NCI-H2107 treated with DMSO at 0.1 percent for 48 hours (cell line): ENCODE results near the gene TWSG1.
"Not testable (repeated sequence)": the region's sequence is repeated elsewhere in the genome, so short reads cannot be mapped to it uniquely, and the experiment has no call there.

Source experiments
- DNase-seq: peaks from one replicate; lab custom pipeline; 2025; ENCODE audit not compliant: unreplicated experiment; lab: John Stamatoyannopoulos, UW

Gene TWSG1

DNA sequence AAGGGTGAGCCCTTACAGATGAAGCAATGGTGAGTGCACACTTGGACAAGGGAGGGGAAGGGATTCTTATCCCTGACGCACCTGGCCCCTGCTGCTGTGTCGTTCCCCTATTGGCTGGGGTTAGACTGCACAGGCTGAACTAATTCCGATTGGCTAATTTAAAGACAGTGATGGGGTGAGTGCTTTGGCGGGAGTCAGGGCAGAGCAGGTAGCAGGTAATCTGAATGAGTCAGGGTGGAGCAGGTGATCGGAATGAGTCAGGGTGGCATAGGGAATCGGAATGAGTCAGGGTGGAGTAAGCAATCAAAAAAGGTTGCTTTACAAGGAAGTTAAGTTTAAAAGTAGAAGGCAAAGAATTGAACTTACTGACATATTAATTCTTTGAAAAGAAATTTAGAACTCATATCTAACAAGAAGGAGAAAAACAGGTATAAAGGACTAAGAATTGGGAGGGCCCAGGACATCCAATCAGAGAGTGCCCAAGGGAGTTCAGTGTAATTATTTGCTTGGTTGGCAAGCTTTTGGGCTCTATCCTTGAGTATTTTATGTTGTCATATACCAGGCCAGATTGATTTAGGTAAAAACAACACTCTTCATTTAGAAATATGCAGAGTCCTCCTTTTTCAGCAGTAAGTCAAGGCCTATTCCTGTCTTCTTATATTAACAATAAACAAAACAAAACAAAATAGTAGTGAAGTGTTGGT lies 88.4 kb downstream of the TWSG1 start:
- DNase-seq = no peak

DNA sequence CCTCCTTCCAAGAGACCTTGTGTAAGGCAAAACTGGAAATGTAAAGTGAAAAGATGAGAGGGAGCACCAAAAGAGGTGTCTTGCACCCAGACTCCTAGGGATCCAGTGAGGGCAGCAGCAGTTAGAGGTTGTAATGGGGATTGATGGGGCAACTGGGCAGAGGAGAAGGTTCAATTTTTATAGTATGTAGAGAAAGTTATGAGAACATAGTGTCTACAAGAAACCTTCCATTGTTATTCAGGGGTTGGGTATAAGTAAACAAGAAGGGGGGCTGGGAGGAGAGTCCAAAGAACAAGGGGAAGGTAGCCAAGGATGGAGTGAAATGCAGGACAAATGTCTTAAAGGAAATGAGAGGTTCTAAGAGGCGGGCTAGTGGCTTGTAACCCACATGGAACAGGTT lies 89.1 kb downstream of the TWSG1 start:
- DNase-seq = not testable (repeated sequence)

DNA sequence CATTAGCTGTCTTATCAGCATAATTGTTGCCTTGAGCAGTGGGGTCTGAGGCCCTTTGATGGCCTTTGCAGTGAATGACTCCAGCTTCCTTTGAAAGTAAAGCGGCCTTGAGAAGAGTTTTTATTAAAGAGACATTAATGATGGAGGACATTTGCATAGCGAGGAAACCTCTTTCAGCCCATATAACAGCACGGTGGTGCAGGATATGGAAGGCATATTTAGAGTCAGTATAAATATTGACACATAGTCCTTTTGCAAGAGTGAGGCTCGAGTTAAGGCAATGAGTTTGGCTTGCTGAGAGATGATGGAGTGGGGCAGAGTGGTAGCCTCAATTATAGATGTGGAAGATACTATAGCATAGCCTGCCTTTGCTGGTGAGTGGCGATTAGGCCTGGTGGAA lies 89.7 kb downstream of the TWSG1 start:
- DNase-seq = not testable (repeated sequence)

DNA sequence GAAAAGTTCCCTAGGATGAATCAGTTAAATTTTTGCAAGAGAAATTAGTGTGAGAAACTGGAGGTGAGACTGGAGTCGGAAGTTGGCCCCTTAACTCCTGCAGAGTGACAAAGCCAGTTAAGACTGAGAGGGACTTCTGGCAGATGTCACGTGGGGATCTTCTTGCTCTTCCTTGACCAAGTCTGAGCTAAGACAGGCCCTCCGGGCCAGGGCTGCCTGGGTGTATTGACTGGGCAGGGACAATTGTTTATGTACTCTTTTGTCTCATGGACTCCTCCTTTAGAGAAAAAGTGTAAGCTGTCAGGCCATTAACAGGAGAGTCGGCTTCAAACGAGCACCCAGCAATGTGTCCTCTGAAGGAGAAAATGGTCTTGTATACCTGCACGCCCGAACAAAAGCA lies 92.2 kb downstream of the TWSG1 start:
- no peak for DNase-seq

DNA sequence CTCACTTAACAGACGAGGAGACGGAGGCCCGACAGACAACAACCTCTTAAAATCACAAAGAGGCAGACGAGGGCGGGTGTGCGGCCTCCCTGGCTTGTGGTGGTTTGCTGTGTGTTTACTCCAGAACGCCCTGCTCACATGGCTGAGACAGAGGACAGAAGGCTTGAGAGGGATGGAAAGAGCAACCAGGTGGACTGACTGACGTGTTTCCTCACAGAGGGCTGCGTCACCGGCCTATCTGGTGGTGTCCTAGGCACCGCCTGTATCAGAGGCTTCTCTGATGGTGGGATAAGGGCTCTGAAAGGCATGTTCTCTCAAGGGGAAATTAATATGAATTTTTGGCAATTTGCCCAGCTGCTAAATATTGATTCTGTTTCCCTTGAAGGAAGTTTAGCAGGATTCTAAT lies 93.7 kb downstream of the TWSG1 start:
- DNase-seq = no peak

DNA sequence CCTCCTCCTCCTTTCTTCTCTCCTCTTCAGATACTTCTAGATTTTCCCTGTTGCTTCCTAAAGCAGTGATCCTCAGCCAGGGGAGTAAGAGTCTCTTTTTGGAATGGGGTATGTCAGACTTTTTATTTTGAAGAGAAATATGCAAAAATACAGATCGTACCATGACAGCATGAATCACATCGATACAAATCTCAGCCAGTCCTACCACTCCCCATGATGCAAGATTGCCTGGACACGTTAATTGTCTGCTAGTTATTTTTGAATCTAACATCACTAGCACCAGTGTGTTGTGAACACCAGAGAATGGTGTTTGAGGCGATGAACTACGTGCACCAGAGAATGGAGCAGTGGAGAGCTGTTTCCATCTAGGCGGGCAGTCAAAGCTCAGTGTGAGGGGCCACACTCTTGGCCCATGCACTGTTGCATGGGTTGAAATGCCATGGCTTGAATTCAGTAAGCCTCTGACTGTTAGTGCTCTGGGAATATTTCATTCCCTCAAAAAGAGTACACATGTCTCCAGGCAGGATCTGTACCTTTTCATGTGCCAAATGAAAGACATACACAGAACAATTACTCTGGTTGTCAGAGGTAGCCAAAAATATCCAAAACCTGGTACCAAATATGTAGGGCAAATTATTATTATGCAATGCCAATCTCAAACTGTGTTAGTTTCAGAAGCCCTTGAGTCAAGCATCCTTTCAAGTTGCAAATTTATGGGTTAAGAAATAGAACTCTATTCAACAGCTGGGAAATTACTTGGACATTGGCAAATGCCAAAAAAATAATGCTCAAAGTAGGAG lies 94.5 kb downstream of the TWSG1 start:
- DNase-seq = no peak

DNA sequence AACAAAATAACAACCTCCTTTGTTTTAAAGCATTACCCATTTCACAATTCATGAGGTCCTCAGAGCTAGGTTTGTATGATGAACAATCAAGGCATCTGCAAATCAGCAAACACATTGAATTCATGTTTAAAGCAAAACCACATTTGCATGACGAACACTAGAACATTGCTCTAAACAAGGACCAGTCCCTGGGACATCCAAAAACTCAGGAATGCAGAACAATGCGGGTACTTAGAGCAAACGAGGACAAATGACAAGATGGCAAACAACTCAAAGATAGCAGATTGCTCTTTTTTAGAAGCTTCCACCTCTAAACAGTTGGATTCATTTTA lies 95.1 kb downstream of the TWSG1 start:
- no peak for DNase-seq

DNA sequence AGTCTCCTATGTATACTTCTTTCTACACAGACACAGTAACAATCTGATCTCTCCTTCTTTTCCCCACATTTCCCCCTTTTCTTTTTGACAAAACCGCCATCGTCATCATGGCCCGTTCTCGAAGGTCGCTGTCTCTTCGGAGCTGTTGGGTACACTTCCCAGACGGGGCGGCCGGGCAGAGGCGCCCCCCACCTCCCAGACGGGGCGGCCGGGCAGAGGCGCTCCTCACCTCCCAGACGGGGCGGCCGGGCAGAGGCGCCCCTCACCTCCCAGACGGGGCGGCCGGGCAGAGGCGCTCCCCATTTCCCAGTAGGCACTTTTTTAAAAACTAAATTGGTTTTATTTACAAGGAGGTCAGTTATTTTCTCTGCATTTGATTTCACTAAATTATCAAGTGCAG lies 95.7 kb downstream of the TWSG1 start:
- DNase-seq = not testable (repeated sequence)

DNA sequence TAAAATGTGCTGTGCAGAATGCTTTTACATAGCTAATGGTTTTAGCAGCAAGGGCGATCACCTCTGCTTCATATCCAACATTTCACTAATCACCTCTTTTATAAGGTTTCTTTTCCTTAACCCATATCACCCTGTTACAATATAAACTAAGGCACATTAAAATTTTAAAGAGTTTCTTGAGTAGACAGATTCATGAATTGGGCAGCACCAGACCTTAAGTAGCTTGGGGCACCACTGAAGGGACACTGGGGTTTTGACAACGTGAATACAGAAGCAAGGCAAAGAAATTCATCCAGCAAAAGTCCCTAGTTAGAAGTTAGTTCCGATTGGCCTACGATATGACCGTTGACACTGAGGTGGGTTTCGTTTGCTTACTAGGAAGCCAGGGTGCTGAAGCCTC lies 96.7 kb downstream of the TWSG1 start:
- DNase-seq = no peak

DNA sequence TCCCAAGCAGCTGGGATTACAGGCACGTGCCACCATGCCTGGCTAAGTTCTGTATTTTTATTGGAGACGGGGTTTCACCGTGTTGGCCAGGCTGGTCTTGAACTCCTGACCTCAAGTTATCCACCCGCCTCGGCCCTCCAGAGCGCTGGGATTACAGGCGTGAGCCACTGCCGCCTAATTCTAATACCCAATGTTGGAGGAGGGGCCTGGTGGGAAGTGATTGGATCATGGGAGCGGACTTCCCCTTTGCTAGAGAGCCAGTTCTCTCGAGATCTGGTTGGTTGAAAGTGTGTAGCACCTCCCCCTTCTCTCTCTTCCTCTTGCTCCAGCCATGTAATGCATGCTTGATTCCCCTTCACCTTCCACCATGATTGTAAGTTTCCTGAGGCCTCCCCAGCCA lies 98.5 kb downstream of the TWSG1 start:
- DNase-seq = not testable (repeated sequence)

DNA sequence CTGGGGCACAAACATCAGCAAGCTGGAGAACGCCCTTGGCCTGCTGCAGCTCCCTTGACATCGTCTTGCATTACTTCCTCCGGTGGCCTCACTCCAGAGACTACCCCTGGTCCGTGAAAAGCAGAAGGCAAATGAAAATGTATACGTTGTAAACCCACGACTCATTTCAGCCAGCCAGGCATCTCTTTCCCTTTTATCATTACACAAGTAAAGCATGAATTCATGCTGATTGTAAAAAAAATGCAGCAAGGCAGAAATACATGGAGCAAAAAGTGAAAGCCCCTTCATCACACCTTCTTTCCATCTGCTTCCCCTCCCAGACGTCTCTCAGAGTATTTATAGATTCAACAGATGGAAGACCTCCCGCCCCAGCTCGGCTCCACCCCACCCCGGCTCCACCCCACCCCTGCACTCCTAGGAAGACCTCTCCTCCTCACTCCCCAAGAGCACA lies 99.1 kb downstream of the TWSG1 start:
- no peak for DNase-seq

DNA sequence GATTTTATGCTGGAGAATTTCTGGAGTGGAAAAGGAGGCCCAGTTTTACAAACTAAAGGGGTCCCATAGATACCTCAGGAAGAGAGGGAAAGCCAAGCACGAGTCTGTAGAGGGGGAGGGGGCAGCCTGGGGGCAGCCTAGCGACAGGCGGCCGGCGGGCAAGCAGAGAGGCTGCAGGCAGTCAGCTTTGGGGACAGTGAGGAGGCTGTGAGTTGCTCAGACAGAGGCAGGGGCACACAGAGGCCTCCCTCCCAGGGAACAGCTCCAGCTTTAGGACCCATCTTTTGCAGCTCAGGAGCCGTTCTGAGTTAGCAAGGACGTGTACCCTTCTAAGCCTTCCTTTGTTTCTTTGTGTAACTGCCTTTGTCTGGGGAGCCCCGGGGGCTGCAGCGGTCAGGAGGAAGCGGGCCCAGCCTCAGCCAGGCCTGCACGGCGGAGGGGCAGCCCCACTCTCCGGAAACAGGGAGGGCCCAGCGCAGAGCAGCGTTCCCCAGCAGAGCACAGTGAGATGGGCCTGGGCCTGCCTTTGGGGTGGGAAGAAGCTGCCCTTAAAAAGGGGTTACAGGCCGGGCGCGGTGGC lies 99.6 kb downstream of the TWSG1 start:
- no peak for DNase-seq

DNA sequence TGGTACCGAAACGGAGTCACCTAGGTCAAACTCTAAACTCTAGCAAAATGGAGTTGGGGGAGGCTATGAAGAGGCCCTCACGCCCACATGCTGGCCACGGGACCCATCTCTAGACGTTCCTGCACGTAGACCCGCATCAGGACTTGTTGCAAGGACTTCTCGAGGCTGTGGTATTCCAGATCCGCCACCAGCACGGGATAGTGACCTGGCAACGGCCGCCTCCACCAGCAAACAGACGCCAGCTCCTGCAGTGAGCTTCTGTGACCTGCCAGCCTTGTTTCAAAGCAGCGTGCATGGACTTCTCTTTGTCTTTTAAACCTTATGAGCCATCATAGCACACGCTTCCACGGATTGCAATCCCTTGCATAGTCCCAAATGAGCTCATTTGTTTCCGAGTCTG lies 100.5 kb downstream of the TWSG1 start:
- DNase-seq = no peak

DNA sequence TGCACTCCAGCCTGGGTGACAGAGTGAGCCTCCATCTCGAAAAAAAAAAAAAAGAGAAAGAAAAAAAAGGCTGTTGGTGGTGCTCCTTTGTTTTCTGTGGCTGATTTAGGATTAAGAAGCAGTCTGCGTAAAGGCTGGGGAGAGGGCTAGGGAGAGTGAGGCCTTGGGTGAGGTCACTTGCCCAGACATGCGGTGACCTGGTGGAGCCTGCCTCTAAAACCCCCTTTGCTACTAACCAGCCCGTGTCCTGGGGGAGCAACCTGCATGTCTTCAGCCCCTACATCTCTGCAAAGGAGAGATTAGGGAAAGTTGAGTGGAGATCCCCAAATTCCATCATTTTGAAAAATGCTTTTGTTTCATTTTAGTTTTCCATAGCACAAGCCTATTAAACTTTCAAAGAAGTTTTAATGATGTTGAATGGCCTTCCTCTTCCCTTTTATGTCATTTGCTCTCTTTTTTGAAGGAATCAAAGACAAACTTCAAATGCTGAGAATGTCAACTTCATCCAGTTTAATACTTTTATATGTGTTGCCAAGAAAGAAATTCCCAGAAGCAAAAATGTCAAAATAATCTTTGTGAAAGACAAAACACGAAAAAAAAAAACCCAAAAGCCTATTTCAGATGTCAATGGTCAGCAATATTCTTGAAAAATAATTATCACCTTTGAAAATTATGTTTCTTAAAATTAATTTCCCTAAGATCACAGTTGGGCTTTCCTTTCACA lies 101.8 kb downstream of the TWSG1 start:
- DNase-seq = no peak

DNA sequence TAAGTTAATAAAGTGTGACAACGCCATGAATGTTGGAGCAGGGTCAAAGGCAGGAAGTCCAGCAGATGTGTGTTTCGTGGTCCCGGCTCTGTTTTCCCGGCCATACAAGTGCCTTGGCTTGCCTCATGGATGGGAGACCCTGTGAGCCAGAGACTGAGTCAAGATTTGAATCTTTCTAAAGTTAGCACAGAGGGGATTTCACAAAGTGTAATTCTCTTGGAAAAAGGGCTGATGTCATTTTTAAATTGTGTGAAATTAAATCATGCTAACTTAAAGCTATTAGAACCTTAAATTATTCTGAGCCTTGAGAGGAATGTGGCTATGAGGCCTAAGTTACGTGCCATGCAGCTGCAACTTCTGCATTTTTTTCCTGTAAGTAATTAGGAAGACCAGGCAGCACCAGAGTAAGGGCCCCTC lies 102.5 kb downstream of the TWSG1 start:
- no peak for DNase-seq

DNA sequence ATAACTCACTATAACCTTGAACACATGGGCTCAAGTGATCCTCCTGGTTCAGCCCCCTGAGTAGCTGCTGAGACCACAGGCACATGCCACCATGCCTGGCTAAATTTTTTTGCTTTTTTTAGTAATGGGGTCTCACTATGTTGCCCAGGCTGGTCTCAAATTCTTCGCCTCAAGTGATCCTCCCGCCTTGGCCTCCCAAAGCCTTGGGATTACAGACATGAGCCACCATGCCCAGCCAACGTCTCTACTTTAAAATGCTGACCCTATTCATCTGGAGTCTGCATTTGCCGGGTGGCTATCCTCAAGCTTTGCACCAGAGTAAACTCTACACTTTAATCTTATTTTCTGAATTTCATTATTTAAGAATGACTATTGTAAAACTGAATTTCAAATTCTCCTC lies 103.1 kb downstream of the TWSG1 start:
- no peak for DNase-seq

DNA sequence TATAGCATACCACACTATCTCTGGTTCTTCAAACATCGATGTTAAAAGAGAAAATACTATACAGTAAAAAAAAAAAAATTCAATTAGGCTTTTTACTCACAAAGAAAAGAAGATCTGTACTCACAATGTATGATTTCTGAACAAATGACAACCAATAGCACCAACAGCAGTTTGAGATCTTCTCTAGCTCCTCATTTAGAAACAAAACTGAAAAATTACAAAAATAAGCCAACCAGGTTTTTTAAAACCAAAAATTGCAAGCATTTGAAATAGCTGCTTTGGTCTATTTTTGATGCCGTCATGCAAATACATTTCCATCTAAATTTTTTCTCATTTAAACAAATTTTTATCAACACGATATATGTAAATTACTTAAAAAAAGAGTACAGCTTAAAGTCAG lies 106.5 kb downstream of the TWSG1 start:
- DNase-seq = no peak

DNA sequence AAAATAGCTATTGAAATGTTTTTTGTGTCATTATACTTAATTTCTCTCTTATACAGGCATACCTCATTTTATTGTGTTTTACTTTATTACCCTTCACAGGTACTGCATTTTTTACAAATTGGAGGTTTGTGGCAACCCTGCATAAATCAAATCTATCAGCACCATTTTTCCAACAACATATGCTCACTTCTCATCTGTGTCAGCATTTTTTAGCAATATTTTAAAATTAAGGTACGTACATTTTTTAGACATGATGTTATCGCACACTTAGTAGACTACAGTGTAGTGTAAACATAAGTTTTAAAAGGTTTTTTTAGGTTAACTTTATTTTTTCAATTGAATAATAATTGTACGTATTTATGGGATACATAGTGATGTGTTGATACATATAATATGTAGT lies 110.0 kb downstream of the TWSG1 start:
- DNase-seq = no peak

DNA sequence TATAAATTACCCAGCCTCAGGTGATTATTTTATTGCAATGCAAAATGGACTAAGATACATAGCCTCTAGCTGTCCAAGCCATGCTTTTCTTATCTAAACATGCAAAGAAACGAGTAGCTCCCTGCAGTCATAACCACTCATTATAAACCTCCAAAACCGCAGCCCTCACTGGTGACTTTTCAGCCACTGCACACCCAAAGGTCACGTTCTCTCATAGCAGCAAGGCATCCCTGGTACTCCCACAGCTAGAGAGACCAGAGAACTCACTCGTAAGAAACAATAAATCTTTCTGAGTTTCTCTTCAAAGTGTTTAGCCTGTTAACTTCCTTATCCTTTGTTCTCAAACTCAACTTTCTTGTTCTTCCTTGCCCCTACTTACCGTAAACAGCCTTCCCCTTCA lies 112.3 kb downstream of the TWSG1 start:
- DNase-seq = no peak

DNA sequence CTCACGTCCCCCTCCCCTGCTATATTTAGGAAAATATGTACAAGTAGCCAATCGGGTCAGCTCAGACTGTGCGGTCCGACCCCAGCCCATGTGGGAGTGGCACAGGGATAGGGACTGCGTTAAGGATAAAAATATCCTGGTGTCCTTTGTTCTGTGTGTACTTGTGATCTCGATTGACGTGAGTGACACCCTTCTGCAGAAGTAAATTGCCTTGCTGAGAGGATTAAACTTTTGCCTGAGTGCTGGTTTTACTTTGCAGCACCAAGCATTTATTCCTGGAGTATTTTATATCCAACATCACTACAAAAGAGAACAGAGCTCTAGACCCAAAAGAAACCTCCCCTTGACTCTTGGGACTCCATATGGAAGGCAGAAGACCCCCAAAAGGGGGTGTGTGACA lies 112.8 kb downstream of the TWSG1 start:
- DNase-seq = no peak

DNA sequence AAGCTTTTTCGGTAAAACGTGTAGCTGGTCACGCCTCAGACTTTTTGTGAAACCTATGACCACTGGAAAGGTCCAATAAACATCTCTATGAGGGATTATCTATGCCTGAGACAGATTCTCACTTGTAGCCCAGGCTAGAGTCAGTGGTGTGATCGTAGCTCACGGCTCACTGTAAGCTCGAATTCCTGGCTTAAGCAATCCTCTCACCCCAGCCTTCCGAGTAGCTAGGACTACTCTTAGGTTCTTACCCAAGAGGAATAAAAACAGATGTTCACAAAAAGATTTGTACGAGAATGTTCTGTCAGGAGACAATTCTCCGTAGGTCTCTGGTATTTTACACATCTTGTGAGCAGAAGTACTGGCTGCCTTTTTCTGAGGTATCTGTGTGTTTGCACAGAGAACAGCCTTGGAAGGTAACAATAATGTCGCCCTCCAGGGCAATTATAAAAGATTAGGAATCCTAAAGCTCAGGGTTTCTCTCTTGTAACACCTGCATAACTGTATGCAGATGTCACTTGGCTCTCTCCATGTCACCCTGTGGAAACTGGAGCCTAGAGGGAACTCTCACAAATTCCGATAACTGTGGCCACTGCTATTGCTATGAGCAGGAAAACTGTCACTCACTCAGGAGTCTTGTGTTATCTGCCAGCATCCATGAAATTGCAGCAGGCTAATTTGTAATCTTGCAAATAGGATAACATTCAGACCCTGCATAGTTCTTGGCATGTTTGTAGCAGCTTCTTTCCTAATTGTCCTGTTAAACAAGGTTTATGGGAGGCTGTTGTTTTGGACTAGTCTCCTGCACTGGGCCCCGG lies 115.2 kb downstream of the TWSG1 start:
- no peak for DNase-seq
